HG02571 (cell line): ENCODE measurements around the gene MT1H.

Experiments
- ATAC-seq: cut with Tn5 transposase; IDR thresholded peaks from one replicate; pipeline ENCODE4 v1.9.1; 2021; ENCODE audit warnings: mild to moderate bottlenecking, moderate library complexity; ENCODE audit not compliant: unreplicated experiment

MT1H gene

DNA sequence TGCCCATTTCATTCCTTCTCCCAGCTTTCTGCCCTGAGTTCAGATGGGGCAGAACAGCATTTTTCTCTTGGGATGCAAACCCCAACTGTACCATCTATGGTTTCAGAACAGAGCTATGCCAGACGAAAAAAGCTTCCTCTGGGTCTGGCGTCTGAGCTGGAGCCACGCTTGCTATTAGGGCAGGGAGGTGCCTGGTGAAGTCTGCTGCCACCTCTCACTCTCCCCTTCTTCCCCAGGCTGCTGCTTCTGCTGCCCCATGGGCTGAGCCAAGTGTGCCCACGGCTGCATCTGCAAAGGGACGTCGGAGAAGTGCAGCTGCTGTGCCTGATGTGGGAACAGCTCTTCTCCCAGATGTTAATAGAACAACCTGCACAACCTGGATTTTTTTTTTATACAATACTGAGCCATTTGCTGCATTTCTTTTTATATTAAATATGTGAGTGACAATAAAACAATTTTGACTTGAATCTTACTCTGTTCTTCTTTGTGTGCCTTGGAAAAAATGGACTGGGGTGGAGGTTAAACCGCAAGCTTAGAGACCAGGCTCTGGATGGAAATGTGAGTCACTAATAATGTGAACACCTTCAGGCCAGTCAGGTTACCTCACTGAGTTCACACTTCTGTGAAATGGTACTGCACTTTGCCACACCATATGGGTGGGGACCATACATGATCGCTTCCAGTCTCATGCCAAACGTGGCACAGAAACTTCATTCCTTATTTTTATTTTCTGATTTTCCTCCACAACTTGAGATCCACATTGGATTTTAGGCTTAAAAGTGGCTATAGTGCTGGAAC is 32.8 kb upstream of the MT1H start:
- ATAC-seq: no peak

GRCh38 chr16:56637814-56638750 is 31.5 kb upstream of the MT1H start, which contains the start of gene MT1A:
MT1A (plus strand) TSS chr16:56638666; CDS start chr16:56638739, 73 bp downstream.
- no peak for ATAC-seq

GRCh38 chr16:56639045-56639444 is 30.6 kb upstream of the MT1H start:
- no peak for ATAC-seq

GRCh38 chr16:56640076-56640475 is 29.5 kb upstream of the MT1H start:
- no peak for ATAC-seq

GRCh38 chr16:56641166-56641565 is 28.4 kb upstream of the MT1H start:
- no peak for ATAC-seq

- ATAC-seq: peak; percentile 53
These were observed 26.4 kb upstream of the MT1H start for GRCh38 chr16:56643080-56643778.

GRCh38 chr16:56643833-56644232 is 25.8 kb upstream of the MT1H start:
- ATAC-seq: no peak

GRCh38 chr16:56645311-56645710 is 24.3 kb upstream of the MT1H start:
- no peak for ATAC-seq

DNA sequence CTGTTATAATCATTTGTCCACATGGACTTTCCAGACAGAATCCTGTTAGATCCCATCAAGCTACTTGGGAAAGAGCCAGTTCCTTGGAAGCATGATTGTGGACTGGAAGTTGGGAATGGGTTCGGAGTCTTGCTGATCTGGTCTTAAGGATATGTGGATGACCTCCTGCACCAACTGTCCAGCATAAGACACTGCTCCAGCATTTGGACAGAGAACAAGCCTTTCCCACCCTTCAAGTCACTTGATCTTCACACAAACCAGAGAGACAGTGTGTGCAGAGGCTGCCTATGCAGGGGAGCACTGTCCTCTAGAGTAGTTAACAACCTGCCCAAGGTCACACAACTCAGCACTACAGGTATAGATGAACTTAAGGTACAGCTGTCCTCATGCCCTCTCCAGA is 23.8 kb upstream of the MT1H start:
- no peak for ATAC-seq

DNA sequence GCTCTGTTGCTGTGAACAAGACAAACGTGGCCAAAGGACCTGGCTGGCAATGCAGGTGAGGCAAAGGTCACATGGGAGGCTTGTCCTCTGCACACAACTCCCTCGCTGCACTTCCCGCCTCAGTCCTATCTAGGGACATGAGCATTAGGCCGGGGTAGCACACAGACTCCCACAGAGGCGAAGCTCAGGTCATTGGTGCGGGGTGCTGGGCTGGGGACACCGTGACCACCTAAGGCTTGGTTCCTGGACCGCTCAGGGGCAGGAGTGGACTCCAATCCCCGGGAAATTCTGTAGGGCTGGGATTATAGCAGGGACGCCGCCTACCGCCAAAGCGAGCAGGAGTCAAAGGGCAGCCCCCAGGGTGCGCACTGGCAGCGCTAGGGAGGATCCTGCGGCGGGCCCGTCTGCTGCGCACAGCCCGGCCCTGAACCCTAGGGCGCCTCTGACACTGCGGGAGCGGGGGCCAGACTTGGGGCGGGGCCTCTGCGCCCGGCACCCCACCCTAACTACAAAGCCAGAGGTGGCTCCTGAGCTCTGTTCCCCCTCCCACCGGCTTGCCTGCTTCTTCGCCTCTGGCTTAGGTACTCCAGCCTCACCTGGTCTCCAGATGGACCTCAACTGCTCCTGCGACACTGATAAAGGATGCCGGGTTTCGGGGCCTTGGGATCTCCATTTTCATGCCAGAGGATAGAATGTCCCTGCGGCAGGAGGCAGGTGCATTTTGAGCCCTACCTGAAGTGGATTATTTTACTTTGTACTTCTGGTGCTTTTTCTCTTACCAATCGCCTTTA is 21.8 kb upstream of the MT1H start:
- ATAC-seq: no peak

DNA sequence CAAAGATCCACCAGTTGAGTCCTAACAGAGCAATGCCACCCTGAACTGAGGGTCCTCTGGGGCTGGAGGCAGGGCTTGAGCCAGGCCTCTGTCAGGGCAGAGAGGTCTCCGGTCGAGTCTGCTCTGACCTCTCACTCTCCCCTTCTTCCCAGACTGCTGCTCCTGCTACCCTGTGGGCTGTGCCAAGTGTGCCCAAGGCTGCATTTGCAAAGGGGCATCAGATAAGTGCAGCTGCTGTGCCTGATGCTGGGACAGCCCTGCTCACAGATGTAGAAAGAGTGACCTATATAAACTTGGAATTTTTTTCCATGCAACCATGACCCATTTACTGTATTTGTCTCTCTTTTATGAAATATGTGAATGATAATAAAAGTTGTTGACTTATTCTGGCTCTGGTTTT is 20.3 kb upstream of the MT1H start:
- no peak for ATAC-seq

- ATAC-seq: no peak
These were observed 19.8 kb upstream of the MT1H start for GRCh38 chr16:56649820-56650219.

DNA sequence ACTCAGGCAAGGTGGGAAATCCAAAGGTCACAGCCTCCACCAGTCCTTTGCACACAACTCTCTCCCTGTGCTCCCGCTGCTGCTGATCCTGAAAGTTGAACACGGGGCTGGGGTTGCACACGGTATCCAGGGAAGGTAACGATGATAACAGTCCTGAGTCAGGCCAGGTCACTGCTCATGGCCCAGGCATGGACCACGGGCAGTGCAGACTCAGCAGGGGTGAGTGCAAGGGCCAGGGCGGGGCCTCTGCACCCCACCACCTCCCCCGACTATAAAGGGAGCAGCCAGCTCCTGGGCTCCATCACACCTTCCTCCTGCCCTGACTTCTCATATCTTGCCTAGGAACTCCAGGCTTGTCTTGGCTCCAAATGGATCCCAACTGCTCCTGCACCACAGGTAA is 18.0 kb upstream of the MT1H start, which contains the start of gene MT1B:
Gene MT1B (plus strand): TSS at position 301 of the 400 bp plus-strand sequence. CDS start 68 bp downstream, at position 369.
- ATAC-seq: no peak

- ATAC-seq: no peak
These were observed 17.0 kb upstream of the MT1H start for GRCh38 chr16:56652600-56652999.

DNA sequence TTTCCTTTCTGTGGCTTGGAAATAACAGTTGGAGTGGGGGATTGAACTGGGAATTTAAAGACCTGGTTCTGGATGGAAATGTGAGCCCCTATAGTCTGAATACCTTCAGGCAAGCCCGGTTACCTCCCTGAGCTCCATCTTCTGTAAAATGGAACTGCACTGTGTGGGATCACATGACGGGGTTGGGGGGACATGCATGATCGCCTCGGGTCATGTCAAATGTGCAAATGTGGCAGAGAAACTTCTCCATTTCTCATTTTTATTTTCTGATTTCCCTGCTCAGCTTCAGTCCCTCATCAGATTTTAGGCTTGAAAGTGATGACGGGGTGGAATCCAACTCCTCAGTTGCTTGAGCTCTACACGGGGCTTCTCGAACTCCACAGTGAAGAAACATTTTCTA is 16.4 kb upstream of the MT1H start:
- ATAC-seq: no peak

GRCh38 chr16:56657555-56658326 is 11.9 kb upstream of the MT1H start, which contains the start of gene MT1F:
MT1F (plus strand) TSS chr16:56657959; CDS start chr16:56658059, 100 bp downstream.
- no peak for ATAC-seq

GRCh38 chr16:56658327-56658875 is 11.2 kb upstream of the MT1H start:
- ATAC-seq: no peak

DNA sequence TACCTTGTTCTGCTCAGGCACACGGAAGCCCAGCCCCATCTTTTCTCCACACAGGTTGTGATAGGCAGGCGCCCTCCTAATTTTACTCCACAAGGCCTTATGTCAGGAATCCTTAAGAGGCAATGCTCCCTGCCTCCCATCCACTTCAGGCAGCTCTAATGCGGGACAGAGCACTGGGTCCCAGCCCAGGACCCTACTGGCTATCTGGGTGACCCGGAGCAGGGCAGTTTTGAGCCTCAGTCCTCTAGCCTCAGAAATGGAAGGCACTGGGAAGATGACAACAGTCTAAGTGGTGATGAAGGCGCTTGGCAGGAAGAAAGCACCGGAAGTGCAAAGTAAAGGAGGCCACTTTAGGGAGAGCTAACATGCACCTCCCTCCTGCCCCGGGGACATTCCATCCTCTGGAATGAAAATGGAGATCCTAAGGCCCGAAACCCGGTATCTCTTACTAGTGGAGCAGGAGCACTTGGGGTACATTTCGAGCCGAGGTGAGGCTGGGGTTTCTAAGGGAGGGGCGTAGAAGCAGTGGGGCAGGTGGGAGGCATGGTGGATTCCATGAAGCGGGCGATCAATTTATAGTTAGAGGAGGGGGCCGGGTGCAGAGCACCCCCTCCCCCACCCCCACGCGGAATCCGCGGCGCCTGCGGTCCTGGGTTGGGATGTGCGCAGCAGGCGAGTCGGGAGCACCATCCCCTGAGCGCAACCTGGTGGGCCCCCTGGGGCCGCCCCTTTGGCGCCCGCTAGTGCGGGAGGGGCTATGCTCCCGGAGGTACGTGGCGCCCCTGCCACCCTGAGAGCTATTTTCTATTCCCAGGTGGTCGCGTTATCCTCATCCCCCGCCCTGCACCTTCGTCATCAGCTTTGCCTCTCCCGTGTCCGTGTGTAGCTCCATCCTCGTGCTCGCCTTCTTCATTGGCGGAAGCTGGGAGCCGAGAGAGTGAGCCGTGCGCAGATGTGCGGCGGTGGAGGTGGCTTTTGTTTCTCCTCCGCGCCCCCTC is 7.0 kb upstream of the MT1H start:
- no peak for ATAC-seq
